Endometrial microvascular endothelial cells (primary cell): ENCODE results near the gene MSI2. TPM values are rescaled to one million over a fixed set of nuclear protein-coding genes. Genes with fewer than 3 reads are reported as not detected.

Source experiments
- in situ Hi-C: cut with HindIII; loops from 2 replicates; pipeline ENCODE4 v1.10.0; 2017; ENCODE audit warnings: low sequenced_read_pairs, low pct_unique_long_range_greater_than_20kb; ENCODE audit errors: inconsistent ontology term
- total RNA-seq: library from RNA; depleted of rRNA; stranded (reverse); fragments of >200 nt; gene quantifications from one replicate; pipeline ENCODE4 v1.2.3, GENCODE V29; 2015; ENCODE audit errors: inconsistent ontology term

MSI2 gene
- total RNA-seq, 1 donor from 2014 or later, result 19.2 TPM

GRCh38 chr17:57370037-57370581 lies 113.8 kb downstream of the MSI2 start:
- in situ Hi-C loops, result no loop called here

GRCh38 chr17:57370619-57371018 lies 114.3 kb downstream of the MSI2 start:
- in situ Hi-C loops, result no loop called here

- in situ Hi-C loops, result no loop called here
Observed at GRCh38 chr17:57372156-57372555, 115.8 kb downstream of the MSI2 start.

GRCh38 chr17:57373048-57373447 lies 116.7 kb downstream of the MSI2 start:
- in situ Hi-C loops, result no loop called here

GRCh38 chr17:57373756-57374155 lies 117.4 kb downstream of the MSI2 start:
- in situ Hi-C loops, result no loop called here

GRCh38 chr17:57375040-57375769 lies 118.9 kb downstream of the MSI2 start:
- in situ Hi-C loops, result no loop called here

- in situ Hi-C loops, result no loop called here
Observed at GRCh38 chr17:57375770-57376225, 119.5 kb downstream of the MSI2 start.

- in situ Hi-C loops, result no loop called here
Observed at GRCh38 chr17:57377094-57377493, 120.8 kb downstream of the MSI2 start.

- in situ Hi-C loops, result no loop called here
Observed at GRCh38 chr17:57379237-57379894, 123.0 kb downstream of the MSI2 start.

- in situ Hi-C loops, result no loop called here
Observed at GRCh38 chr17:57379895-57380434, 123.6 kb downstream of the MSI2 start.

- in situ Hi-C loops, result no loop called here
Observed at GRCh38 chr17:57381498-57381897, 125.2 kb downstream of the MSI2 start.

GRCh38 chr17:57384219-57384618 lies 127.9 kb downstream of the MSI2 start:
- in situ Hi-C loops, result no loop called here

- in situ Hi-C loops, result no loop called here
Observed at GRCh38 chr17:57385975-57386374, 129.7 kb downstream of the MSI2 start.

GRCh38 chr17:57387575-57387974 lies 131.3 kb downstream of the MSI2 start:
- in situ Hi-C loops, result no loop called here

- in situ Hi-C loops, result no loop called here
Observed at GRCh38 chr17:57388131-57388725, 131.9 kb downstream of the MSI2 start.

- in situ Hi-C loops, result no loop called here
Observed at GRCh38 chr17:57389473-57389872, 133.2 kb downstream of the MSI2 start.

- in situ Hi-C loops, result no loop called here
Observed at GRCh38 chr17:57391076-57391825, 134.9 kb downstream of the MSI2 start.

GRCh38 chr17:57391857-57392471 lies 135.6 kb downstream of the MSI2 start:
- in situ Hi-C loops, result no loop called here
